Esophagus muscularis mucosa (tissue), 4 donors: ENCODE data around the gene CACNA2D3. TPM values are rescaled to one million over a fixed set of nuclear protein-coding genes. Genes with fewer than 3 reads are reported as not detected.
A peak's percentile ranks its signal among the peaks of the same experiment; 100 is the strongest.

ENCODE experiments used
- DNase-seq: peaks from one replicate; pipeline ENCODE4 v3.0.0-alpha.2; 2017; ENCODE audit errors: extremely low spot score
- H3K27ac ChIP-seq, 4 donors: fragments of 200-600 bp; sonication (generic); replicated peaks in 1 of 4; 1 replicate in 3 of 4; 2 replicates in 1 of 4; pipeline ENCODE4 v1.5.1; 2016 to 2019; ENCODE audit warnings: mild to moderate bottlenecking in 1 of 4
- H3K27me3 ChIP-seq, 4 donors: fragments of 200-600 bp; sonication (generic); one replicate each; pipeline versions ENCODE4 v1.5.1 to v1.6.0; 2016 to 2019
- H3K36me3 ChIP-seq, 4 donors: fragments of 200-600 bp; sonication (generic); one replicate each; pipeline ENCODE4 v1.5.1; 2016 to 2019
- H3K4me1 ChIP-seq, 4 donors: fragments of 200-600 bp; sonication (generic); one replicate each; pipeline ENCODE4 v1.5.1; 2016 to 2019
- H3K4me3 ChIP-seq, 4 donors: fragments of 200-600 bp; sonication (generic); 1 replicate in 2 of 4; 2 replicates in 2 of 4; pipeline ENCODE4 v1.5.1; 2016 to 2019; ENCODE audit warnings: mild to moderate bottlenecking in 4 of 4, moderate library complexity in 1 of 4
- H3K9me3 ChIP-seq, 4 donors: fragments of 200-600 bp; sonication (generic); 1 replicate in 3 of 4; 2 replicates in 1 of 4; pipeline ENCODE4 v1.5.1; 2016 to 2019
- EP300 ChIP-seq: sonication (generic); formaldehyde crosslinking; IDR thresholded peaks from one replicate; pipeline ENCODE4 v1.6.1; 2017; ENCODE audit warnings: antibody characterized with exemption
- POLR2A ChIP-seq: fragments of 450-650 bp; IDR thresholded peaks from one replicate; pipeline ENCODE4 v1.6.1; 2017; ENCODE audit warnings: antibody characterized with exemption, moderate library complexity, mild to moderate bottlenecking, low read depth
- POLR2AphosphoS5 ChIP-seq, 2 donors: sonication (generic); formaldehyde crosslinking; IDR thresholded peaks; one replicate each; pipeline ENCODE4 v1.6.1; 2017; ENCODE audit warnings: antibody characterized with exemption in 2 of 2
- WGBS: methylation state at CpG from one replicate; pipeline ENCODE4 v1.1.5; 2018; 5-methylcytosine and 5-hydroxymethylcytosine counted together
- intact Hi-C: fragments of 100-400 bp; cut with DNase I; formaldehyde crosslinking; loops from one replicate; pipeline ENCODE4 v1.15.1; 2023
- total RNA-seq, 4 donors: library from RNA; depleted of rRNA; stranded (reverse); fragments of >200 nt; gene quantifications; one replicate each; pipeline versions ENCODE4 v1.1.0 to v1.2.1, GENCODE V29; 2016
- TF ChIP-seq, protein P1 (sequence below), 3 experiments: fragments of 200-600 bp in 2 of 3; fragments of 450-650 bp in 1 of 3; sonication (generic) in 2 of 3; IDR thresholded peaks; one replicate each; pipeline ENCODE4 v1.5.1; 2017 to 2019; ENCODE audit warnings: antibody characterized with exemption in 3 of 3, mild to moderate bottlenecking in 2 of 3, moderate library complexity in 1 of 3

The CACNA2D3 gene
- total RNA-seq, 4 donors from 2014 or later = 2.5 to 6.3 (median 3.9) TPM

DNA sequence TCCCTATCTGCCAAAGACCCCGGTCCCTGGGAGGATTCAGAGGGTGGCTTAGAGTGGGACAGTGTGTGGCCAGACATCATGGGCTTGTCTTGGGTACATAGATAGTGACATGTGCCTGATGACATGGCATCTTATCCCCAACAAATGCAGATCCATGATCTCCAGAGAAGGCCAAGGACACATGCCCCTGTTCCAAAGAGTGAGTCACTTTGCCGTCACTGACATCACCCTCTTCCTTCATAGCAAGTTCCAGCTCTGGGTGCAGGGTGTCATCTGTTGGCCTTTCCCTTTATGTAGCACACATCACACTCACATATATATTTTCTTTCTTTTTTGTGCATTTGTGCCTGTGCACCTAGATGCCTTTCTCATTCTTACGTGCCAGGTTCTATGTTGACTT is 455.0 kb downstream of the CACNA2D3 start:
- WGBS = 92% methylated on average over 3 of the region's 3 CpGs
- H3K4me3 ChIP-seq = no peak overlapping the region

DNA sequence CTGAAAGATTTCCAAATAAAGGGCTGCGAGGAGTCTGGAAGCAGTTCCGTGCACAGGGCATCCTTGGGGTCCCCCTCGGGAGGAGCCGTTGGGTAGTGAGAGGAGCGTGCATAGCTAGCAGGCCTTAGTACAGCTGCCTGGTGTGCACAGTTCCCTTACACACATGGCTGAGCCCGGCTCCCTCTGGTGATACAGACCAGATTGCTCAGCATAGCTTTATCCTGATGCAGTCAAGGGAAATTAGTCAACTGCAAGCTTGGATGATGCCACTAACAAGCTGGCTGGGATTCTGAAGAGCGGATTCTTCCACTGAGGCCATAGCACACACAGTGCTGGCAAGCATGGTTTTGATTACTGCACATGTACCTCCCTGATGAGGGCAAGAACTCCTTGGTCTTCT is 456.1 kb downstream of the CACNA2D3 start:
- no peaks in the 10 kb centered on the region for H3K9me3 ChIP-seq
- H3K4me3 ChIP-seq = no peak overlapping the region
- H3K27ac ChIP-seq = no peak overlapping the region
- H3K36me3 ChIP-seq = no peaks in the 10 kb centered on the region
- DNase-seq = peak; percentile 83
- H3K27me3 ChIP-seq = no peaks in the 10 kb centered on the region
- intact Hi-C loops = no loop called here
- no peak for TF ChIP-seq POLR2AphosphoS5 (IDR thresholded peaks at IDR 0.05)
- no peak for TF ChIP-seq EP300
- TF ChIP-seq, protein P1, sequence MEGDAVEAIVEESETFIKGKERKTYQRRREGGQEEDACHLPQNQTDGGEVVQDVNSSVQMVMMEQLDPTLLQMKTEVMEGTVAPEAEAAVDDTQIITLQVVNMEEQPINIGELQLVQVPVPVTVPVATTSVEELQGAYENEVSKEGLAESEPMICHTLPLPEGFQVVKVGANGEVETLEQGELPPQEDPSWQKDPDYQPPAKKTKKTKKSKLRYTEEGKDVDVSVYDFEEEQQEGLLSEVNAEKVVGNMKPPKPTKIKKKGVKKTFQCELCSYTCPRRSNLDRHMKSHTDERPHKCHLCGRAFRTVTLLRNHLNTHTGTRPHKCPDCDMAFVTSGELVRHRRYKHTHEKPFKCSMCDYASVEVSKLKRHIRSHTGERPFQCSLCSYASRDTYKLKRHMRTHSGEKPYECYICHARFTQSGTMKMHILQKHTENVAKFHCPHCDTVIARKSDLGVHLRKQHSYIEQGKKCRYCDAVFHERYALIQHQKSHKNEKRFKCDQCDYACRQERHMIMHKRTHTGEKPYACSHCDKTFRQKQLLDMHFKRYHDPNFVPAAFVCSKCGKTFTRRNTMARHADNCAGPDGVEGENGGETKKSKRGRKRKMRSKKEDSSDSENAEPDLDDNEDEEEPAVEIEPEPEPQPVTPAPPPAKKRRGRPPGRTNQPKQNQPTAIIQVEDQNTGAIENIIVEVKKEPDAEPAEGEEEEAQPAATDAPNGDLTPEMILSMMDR (IDR thresholded peaks at IDR 0.05) = no peak
- no peaks in the 10 kb centered on the region for H3K4me1 ChIP-seq
- WGBS = 84% methylated on average over 7 of the region's 7 CpGs

More for the DNA sequence above, 455.0 kb downstream of the CACNA2D3 start:
- TF ChIP-seq, protein P1 (IDR thresholded peaks at IDR 0.05) = no peak
- no peak for TF ChIP-seq POLR2AphosphoS5 (IDR thresholded peaks at IDR 0.05)
- DNase-seq = peak; percentile 86
- H3K27me3 ChIP-seq = no peaks in the 10 kb centered on the region
- intact Hi-C loops = no loop called here
- no peaks in the 10 kb centered on the region for H3K36me3 ChIP-seq
- H3K27ac ChIP-seq = no peak overlapping the region
- no peaks in the 10 kb centered on the region for H3K9me3 ChIP-seq
- H3K4me1 ChIP-seq = no peaks in the 10 kb centered on the region

DNA sequence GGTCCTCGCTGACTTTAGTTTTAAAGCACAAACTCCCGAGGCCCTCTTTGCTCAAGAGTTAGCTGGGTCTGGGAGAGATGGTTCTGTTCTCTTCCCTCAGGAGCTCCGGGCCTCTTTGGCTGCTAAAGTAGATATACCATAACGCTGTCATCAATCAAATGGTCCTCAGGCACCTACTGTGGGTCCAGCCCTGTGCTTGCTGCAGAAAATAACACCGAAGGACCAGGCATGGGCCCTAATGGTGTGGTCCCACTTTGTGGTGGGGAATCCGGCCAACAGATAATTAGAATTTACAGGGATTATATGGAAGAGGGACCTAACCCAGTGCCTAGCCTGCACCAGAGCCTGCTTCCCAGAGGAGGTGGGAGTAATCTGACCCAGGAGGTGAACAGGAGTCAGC is 458.1 kb downstream of the CACNA2D3 start:
- no peaks in the 10 kb centered on the region for H3K36me3 ChIP-seq
- no peaks in the 10 kb centered on the region for H3K4me1 ChIP-seq
- intact Hi-C loops = no loop called here
- no peak overlapping the region for H3K27ac ChIP-seq
- no peaks in the 10 kb centered on the region for H3K27me3 ChIP-seq
- DNase-seq = peak; percentile 86
- TF ChIP-seq POLR2A (no peak), EP300 (no peak), POLR2AphosphoS5 (IDR thresholded peaks at IDR 0.05) (no peak)
- TF ChIP-seq, protein P1 (IDR thresholded peaks at IDR 0.05) = no peak
- no peak overlapping the region for H3K4me3 ChIP-seq
- 90% methylated on average over 6 of the region's 6 CpGs for WGBS
- H3K9me3 ChIP-seq = no peaks in the 10 kb centered on the region

DNA sequence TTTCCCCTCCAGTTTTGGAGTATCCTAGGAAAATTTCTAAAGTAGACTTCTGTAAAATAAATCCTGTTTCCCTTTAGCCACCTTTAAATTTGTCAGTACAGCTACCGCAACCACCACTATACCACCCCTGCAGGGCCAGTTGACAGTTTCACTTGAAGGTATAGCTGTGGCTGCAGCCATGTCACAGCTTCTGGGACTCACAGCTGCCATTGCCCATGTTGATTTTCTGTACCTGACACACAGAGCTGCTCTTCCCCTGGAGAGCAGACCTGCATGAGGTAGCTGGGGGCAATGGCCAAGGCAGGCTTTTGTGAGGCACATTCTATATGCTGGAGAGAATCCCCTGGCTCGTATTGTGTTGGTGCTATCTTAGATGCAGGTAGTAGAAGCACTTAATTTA is 460.1 kb downstream of the CACNA2D3 start:
- WGBS = 90% methylated on average over 2 of the region's 2 CpGs
- DNase-seq = no peak
- no peaks in the 10 kb centered on the region for H3K9me3 ChIP-seq
- no peaks in the 10 kb centered on the region for H3K36me3 ChIP-seq
- no peaks in the 10 kb centered on the region for H3K4me1 ChIP-seq
- no peak overlapping the region for H3K27ac ChIP-seq
- H3K4me3 ChIP-seq = no peak overlapping the region
- intact Hi-C loops = no loop called here
- H3K27me3 ChIP-seq = no peaks in the 10 kb centered on the region
- TF ChIP-seq EP300 (no peak), POLR2A (no peak), POLR2AphosphoS5 (IDR thresholded peaks at IDR 0.05) (no peak)
- TF ChIP-seq, protein P1 (IDR thresholded peaks at IDR 0.05) = no peak

DNA sequence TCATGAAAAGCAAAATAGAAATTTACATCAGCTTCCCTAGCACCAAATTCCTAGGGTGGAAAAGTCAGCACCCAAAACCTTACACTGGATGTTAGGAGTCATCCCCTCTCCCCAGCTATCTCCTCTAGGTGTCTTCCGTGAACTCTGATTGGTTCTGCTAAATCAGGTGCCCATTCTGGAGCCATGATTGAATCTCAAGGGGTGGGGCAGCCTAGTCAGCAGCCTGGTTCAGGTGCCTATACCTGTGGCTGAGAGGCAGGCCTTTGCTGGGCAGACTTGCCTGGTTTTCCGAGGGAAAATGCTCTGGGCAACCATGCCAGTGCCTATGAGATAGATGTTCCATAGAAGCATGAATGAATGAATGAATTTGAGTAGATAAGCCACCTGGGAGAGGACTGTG is 468.8 kb downstream of the CACNA2D3 start:
- Histone ChIP-seq H3K9me3 (no peaks in the 10 kb centered on the region), H3K4me3 (no peak overlapping the region), H3K36me3 (no peaks in the 10 kb centered on the region), H3K4me1 (no peaks in the 10 kb centered on the region), H3K27ac (no peak overlapping the region), H3K27me3 (no peaks in the 10 kb centered on the region)
- peak; percentile 74 for DNase-seq
- 88% methylated on average over 2 of the region's 2 CpGs for WGBS
- intact Hi-C loops = no loop called here
- TF ChIP-seq EP300 (no peak), POLR2A (no peak), POLR2AphosphoS5 (IDR thresholded peaks at IDR 0.05) (no peak)
- TF ChIP-seq, protein P1 (IDR thresholded peaks at IDR 0.05) = no peak
